ENCODE measurements around the gene ADRM1.

GRCh38 chr20:62325172-62325905 is 22.5 kb downstream of the ADRM1 start:
- TF ChIP-seq IRF3 (IDR thresholded peaks at IDR 0.05) (no peak), CTCF (IDR thresholded peaks at IDR 0.05 in 2 of 3, conservative IDR thresholded peaks at IDR 0.05 in 1 of 3; ENCODE audit: control insufficient read depth in 2 of 3, extremely low read depth in 1 of 3, insufficient read depth in 1 of 3, low read depth in 3 of 3, low read length in 3 of 3) (no peak), RAD21 (IDR thresholded peaks at IDR 0.05; ENCODE audit: insufficient read depth, low read depth, low read length) (no peak), TAF1 (IDR thresholded peaks at IDR 0.05; ENCODE audit: borderline replicate concordance, low read depth, low read length) (no peak), CBX5 (IDR thresholded peaks at IDR 0.05; ENCODE audit: low read depth) (no peak), SP1 (IDR thresholded peaks at IDR 0.05; ENCODE audit: low read depth, low read length) (no peak), EP300 (IDR thresholded peaks at IDR 0.05; ENCODE audit: borderline replicate concordance in 1 of 2, control insufficient read depth in 1 of 2, low read depth in 2 of 2, low read length in 2 of 2) (no peak), CREB1 (IDR thresholded peaks at IDR 0.05; ENCODE audit: low read depth) (no peak), MTA2 (IDR thresholded peaks at IDR 0.05; ENCODE audit: low read depth) (no peak), CHD1 (IDR thresholded peaks at IDR 0.05; ENCODE audit: low read depth, low read length) (no peak)
